HG03460 (cell line): ENCODE data around the gene GNGT2.

Experiments used
- ATAC-seq: cut with Tn5 transposase; IDR thresholded peaks from one replicate; pipeline ENCODE4 v1.9.1; 2021; ENCODE audit not compliant: unreplicated experiment

The GNGT2 gene

DNA sequence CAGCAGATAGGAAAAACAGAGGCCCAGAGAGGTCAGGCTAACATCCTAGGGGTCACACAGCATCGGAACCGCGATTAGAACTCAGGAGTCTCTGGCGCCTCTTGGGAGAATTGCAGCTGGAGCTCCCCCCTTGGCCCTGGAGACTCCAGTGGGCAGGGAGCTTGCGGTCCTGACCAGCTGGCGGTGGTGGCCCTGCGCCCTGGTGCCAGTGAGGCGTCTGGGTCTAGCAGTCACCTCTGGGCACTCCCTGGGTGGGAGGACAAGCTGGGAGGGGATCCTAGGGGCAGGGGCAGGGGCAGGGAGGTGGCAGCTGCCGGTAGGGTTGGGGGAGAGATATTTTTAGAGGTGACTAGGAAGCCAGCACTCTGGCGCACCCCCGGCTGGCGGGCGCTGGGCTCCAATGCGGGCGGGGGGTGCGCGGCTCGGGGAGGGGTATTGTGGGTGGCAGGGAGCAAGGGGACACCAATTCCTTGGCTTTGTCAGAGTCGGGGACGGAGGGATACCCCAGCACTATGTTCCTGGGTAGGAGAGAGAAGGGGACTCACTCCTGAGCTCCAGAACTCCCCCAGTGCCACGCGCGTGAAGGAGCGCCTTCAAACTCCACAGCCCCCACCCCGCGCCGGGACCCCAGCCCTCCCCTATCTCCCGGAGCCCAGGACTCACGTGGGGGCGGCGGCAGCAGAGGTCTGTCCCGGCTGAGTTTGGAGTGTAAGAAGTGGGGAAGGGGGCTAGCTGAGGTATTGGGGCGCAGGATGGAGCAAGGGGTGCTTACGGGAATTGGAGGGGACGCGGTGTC, 19.6 kb upstream of the GNGT2 start:
- peak; percentile 10 for ATAC-seq

GRCh38 chr17:49229076-49229804, 18.9 kb upstream of the GNGT2 start:
- ATAC-seq, result no peak

DNA sequence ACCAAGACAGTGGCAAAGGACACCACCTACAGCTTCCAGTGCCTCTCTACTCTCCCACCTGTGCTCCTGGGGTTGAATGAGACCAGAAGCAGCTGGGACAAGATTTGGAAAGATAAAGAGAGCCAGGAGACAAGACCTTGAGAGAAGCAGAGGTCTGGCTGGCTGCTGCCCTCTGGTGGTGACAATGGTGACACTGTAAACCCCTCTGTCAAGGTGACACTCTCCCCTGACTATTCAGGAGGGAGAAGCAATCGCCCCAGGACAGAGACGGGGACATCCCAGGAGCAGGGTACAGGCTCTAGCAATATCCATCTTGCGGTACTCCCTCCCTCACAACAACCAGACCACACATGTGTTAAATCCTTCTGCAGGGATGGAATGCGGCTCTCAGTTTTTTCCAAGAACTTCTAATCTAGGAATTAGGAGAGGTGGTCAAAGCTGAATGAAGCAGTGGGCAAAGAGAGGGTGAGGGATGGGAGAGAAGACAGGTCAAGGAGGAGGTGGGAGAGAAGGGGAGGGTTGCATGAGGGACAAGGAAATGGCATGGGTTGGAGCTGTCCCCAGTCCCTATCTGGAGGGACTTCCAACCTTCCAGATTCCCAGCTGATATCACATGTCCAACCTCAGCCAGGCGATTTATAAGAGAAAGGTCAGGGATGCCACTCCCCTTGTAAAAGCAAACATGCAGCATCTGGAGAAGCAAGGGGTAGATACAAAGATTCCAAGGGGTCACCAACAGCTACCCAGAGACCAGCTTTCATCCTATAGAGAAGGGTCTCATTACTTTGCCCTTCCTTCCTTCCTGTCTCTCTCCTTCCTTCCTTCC, 17.3 kb upstream of the GNGT2 start:
- no peak for ATAC-seq

DNA sequence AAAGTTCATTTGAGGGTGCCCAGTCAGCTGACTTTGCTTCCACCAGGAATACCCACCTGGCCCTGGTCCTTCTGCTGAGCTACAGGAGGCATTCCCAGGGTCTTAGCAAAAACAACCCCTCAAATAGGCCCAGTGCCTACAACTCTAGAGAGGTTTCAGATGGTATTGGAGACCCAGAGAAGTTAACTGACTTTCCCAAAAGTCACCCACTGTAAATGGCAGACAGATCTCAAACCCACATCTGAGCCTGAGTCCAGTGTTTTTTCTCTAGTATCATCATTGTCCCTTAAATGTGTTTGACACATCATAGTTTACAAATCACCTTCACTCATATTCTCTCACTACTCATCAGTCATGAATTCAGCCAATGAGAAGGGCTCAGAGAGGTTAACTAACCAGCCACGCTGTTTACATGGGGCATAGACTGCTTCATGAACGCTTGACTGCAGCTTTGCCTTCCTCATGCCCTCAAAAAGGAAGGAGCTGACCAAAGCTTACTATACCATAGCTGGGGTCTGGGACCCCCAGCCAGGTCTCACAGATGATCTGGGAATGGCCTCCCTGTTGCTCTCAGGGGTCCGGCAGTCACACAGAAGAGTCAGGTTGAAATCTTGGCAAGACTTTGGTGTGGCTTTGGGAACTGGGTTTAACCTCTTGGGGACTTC, 16.5 kb upstream of the GNGT2 start:
- no peak for ATAC-seq

GRCh38 chr17:49225554-49226236, 15.3 kb upstream of the GNGT2 start:
- ATAC-seq, result no peak

DNA sequence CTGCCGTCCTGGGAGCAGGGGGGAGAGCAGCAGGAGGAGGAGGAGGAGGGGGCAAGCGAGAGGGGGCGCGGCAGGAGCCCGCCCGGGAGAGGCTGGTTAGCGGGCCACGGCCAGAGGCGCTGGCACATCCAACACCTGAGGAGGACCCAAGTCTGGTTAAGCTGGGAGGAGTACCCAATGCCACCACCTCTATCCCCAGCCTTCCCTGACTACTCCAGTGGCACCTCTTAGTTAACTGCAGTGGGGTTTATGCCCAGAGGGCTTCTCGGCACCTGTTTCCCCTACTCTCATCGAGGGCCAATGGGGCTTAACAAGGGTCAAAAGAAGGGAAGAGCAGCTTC, 14.6 kb upstream of the GNGT2 start:
- ATAC-seq, result no peak

GRCh38 chr17:49224198-49224996, 14.0 kb upstream of the GNGT2 start:
- no peak for ATAC-seq

DNA sequence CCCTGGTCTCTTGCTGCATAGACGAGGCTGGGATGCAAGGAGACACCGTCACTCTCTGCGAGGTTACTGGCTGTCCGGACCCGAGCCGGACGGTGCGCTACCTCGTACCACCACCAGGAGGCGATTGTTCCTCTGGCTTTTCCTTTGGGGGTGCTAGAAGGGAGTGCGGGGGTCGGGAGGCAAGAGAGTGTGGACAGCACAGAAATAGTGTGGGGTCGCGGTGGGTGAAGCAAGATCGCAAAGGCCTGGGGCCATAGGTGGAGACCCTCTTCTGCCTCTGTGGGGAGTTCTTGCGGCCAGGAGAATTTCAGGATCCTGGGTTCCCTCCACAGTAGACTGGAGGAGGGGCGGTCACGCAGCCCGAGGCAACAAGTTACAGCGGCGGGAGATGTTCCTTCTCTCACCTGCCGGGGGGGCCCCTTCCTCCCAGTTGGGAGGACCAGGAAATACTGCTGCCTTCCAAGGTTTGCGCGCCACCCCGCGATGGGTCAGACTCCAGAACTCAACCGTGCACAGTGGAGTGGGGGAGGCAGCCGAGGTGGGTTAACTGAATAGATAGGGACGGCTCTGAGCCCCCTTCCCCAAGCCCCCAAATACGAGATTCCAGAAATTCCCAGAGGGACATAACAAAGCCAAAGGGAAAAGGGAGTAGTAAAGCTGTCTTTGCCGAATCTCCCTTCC, 13.3 kb upstream of the GNGT2 start:
- ATAC-seq, result no peak

GRCh38 chr17:49223168-49223516, 12.8 kb upstream of the GNGT2 start:
- ATAC-seq, result no peak

DNA sequence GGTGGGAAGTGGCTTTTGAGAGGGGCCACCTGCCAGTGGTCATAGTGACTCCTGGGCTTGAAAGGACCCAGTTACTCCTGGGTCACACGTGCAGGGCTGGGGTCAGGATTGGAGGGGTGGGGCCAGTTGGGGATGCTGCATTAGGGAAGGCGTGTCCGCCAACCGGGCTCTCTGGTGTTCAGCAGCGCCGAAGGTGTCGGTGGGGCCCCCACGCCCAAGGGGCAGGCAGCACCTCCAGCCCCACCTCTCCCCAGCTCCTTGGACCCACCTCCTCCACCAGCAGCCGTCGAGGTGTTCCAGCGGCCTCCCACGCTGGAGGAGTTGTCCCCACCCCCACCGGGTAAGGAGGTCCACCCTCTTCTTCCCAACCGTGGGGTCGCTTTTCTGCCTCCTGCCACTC, 9.6 kb upstream of the GNGT2 start:
- no peak for ATAC-seq

DNA sequence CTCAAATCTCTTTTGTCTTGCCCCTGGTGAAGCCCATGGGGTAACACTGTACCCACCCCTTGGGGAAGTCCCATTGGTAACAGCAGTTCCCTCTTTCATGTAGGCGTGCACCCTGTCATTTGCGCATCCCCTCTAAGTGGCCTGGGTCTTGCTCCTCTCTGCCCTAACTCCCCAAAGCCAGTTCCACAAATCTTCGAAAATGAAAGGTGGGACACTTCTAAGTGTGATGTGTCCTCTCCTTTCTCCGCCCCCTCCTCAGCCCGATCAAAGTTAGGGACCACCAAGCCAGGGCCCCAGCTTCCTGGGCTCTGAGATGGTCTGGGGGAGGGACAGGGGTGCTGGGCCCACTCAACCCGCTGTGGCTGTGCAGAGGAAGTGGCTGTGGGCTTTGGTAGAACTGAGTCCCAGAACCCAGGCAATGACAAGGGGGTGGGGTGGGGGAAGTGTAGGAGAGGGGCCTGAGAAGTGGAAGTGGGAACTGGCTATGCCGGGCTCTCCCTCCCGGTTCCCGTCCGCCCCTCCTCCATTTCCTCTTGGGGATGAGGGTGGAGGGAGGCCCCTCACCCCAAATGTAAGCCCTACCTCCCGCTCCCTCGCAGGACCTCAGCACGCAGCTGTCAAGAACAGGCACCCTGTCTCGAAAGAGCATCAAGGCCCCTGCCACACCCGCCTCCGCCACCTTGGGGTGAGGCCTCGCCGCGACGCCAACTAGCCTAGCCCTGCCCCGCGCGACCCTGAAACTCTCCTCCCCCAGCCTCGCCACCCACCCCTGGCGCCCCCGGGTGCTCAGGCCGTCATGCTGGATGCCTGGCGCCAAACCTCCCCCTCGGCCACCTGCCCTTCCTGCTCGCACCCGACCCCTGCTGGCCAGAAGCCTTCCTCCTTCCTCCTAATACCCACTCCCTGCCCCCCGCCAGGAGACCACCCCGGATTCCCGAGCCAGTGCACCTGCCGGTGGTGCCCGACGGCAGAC, 8.9 kb upstream of the GNGT2 start:
- no peak for ATAC-seq

DNA sequence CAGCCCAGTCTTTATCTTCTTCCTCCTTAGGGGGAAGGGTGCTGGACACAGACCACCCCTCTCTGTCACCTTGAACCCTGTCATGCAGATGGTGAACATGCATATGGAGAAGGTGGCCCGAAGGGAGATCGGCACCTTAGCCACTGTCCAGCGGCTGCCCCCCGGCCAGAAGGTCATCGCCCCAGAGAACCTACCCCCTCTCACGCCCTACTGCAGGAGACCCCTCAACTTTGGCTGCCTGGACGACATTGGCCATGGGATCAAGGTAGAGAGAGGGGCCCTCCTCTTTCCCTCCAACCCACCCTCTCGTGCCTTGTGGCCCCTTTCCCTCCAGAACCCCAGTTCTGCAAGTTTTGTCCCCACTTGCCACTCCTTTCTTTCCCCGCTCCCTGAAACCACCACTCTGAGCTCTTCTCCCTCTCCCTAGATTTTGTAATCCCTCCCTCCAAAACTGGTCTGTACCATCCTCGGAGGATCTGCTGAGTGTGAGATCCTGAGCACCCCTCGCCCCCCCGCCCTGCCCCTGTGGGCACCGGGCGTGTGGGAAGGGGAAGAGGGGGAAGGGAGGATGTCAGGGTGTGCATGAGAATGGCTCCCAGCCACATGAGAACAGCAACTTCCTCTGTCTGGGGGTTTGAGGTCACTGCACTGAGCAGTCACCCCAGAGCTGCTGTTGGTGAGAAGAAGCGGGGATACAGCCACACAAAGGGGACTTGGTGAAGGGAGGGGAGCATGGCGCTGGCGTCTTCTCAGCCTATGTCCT, 7.5 kb upstream of the GNGT2 start:
- ATAC-seq, result no peak

- no peak for ATAC-seq
Observed at GRCh38 chr17:49216953-49217650, 6.7 kb upstream of the GNGT2 start.

DNA sequence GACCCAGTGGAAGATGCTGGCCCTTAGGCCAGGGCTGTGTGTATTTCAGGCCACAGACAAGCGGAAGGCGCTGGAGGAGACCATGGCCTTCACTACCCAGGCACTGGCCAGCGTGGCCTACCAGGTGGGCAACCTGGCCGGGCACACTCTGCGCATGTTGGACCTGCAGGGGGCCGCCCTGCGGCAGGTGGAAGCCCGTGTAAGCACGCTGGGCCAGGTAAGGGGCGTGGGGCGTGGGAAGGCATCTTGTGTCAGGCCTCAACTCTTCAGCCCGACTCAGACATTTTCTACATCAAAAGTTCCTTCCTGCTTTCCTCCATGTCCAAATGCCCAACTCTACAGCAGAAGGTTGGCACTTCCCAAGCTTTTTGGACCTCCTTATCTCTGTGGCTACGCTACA, 6.1 kb upstream of the GNGT2 start:
- ATAC-seq, result no peak

DNA sequence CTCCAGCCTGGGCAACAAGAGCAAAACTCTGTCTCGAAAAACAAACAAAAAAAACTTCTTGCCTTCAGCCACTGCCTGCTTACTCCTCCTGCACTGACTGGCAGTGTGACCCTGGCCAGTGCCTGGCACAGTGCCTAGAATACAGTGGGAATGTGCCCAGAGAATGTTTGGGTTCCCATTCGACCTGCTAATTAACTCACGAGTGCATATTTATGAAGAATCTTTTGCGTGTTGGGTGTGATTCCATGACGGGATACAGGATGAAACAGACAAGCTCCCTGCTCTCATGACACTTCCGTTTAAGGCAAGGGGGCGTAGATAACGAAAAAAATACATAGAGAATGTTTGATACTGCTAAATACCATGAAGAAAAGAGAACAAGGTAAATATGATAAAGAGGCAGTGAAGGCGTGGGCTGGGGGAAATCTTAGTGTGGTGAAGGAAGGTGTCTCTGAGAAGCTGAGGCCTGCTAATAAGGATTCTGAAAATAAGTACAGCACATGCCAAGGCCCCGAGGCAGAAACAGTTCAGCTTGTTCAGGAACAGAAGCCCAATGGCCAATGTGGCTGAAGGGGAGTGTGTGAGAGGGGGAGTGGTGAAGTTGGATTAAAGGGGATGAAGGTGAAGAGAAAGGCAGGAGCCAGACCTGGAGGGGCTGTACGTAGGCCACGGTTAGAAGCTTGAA, 4.4 kb upstream of the GNGT2 start:
- ATAC-seq, result no peak

- ATAC-seq, result no peak
Observed at GRCh38 chr17:49213847-49214246, 3.5 kb upstream of the GNGT2 start.
